ENCODE data around the gene COPS8. TPM values are rescaled to one million over a fixed set of nuclear protein-coding genes. Genes with fewer than 3 reads are reported as not detected.

The COPS8 gene
- total RNA-seq, 5 donors from 2014 or later (not counting 1 experiment from before 2014, with no cell fraction given) = 27.6 to 49.4 (median 30.2) TPM

- H3K27me3 ChIP-seq (replicated peaks in 1 of 2; ENCODE audit: control insufficient read depth in 2 of 2, extremely low read depth in 1 of 2, insufficient read depth in 2 of 2, low read length in 1 of 2) = no peaks in the 10 kb centered on the region
- Mint-ChIP-seq H3K27ac (no peak overlapping the region), H3K36me3 (peaks cover 12% of the 10 kb centered on the region), H3K4me3 (no peak overlapping the region), H3K9me3 (peaks cover 12 to 23% (median 21%) of the 10 kb centered on the region in 3 donors), H3K27me3 (no peaks in the 10 kb centered on the region), H3K4me1 (no peaks in the 10 kb centered on the region)
- peaks cover 3% of the 10 kb centered on the region for H3K9me3 ChIP-seq
- H3K4me3 ChIP-seq (ENCODE audit: control insufficient read depth in 1 of 2, extremely low read depth in 1 of 2, low read length in 1 of 2) = no peak overlapping the region
- DNase-seq (no peak), ATAC-seq (replicated peaks in 1 of 4) (no peak)
- WGBS (ENCODE audit: insufficient coverage) = 100% methylated on average over 1 of the region's 4 CpGs
- H3K27ac ChIP-seq (ENCODE audit: low read length) = no peak overlapping the region
- H3K4me1 ChIP-seq (ENCODE audit: control insufficient read depth in 1 of 2, extremely low read depth in 1 of 2, insufficient read depth in 2 of 2, low read length in 2 of 2) = no peaks in the 10 kb centered on the region
- ChIA-PET POLR2A (no interaction called here), CTCF (no interaction called here)
- H3K36me3 ChIP-seq (ENCODE audit: control insufficient read depth in 2 of 2, extremely low read depth in 1 of 2, insufficient read depth in 1 of 2, low read length in 1 of 2) = no peaks in the 10 kb centered on the region
These were observed 27.5 kb downstream of the COPS8 start for GRCh38 chr2:237113026-237113795.

DNA sequence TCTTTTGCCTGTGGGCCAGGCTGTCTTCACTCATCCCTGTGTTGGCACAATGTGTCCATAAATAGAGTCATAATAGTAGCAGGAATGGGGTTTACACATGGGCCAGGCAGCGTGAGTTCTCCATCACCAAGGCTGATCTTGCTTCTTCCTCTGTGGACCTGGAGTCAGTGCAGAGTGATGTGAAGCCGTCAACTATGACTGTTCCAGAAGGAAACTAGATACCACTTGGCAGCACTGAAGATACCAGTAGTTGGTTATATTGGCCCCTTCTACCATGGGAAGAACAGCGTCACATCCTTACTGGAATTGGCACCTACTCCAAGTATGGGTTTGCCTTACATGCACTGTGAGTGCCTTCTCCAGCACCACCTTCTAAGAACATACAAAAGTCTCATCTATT lies 30.2 kb downstream of the COPS8 start:
- Histone ChIP-seq H3K27ac (ENCODE audit: low read length) (no peak overlapping the region), H3K4me3 (ENCODE audit: control insufficient read depth in 1 of 2, extremely low read depth in 1 of 2, low read length in 1 of 2) (no peak overlapping the region), H3K9me3 (no peaks in the 10 kb centered on the region), H3K27me3 (replicated peaks in 1 of 2; ENCODE audit: control insufficient read depth in 2 of 2, extremely low read depth in 1 of 2, insufficient read depth in 2 of 2, low read length in 1 of 2) (no peaks in the 10 kb centered on the region), H3K4me1 (ENCODE audit: control insufficient read depth in 1 of 2, extremely low read depth in 1 of 2, insufficient read depth in 2 of 2, low read length in 2 of 2) (no peaks in the 10 kb centered on the region), H3K36me3 (ENCODE audit: control insufficient read depth in 2 of 2, extremely low read depth in 1 of 2, insufficient read depth in 1 of 2, low read length in 1 of 2) (no peaks in the 10 kb centered on the region)
- DNase-seq = no peak
- Mint-ChIP-seq H3K4me3 (no peak overlapping the region), H3K36me3 (no peaks in the 10 kb centered on the region), H3K27me3 (no peaks in the 10 kb centered on the region), H3K9me3 (no peaks in the 10 kb centered on the region), H3K4me1 (no peaks in the 10 kb centered on the region), H3K27ac (no peak overlapping the region)
- CTCF ChIA-PET = no interaction called here
- POLR2A ChIA-PET = no interaction called here
- ATAC-seq (replicated peaks in 1 of 4) = no peak
- WGBS (ENCODE audit: insufficient coverage) = 83% methylated on average over 1 of the region's 3 CpGs

- H3K36me3 ChIP-seq (ENCODE audit: control insufficient read depth in 2 of 2, extremely low read depth in 1 of 2, insufficient read depth in 1 of 2, low read length in 1 of 2) = no peaks in the 10 kb centered on the region
- CTCF ChIA-PET = no interaction called here
- Mint-ChIP-seq H3K9me3 (no peaks in the 10 kb centered on the region), H3K36me3 (no peaks in the 10 kb centered on the region), H3K27me3 (no peaks in the 10 kb centered on the region), H3K27ac (no peak overlapping the region), H3K4me1 (no peaks in the 10 kb centered on the region), H3K4me3 (no peak overlapping the region)
- ATAC-seq (replicated peaks in 1 of 4) (no peak), DNase-seq (no peak)
- H3K27me3 ChIP-seq (replicated peaks in 1 of 2; ENCODE audit: control insufficient read depth in 2 of 2, extremely low read depth in 1 of 2, insufficient read depth in 2 of 2, low read length in 1 of 2) = no peaks in the 10 kb centered on the region
- no peaks in the 10 kb centered on the region for H3K9me3 ChIP-seq
- POLR2A ChIA-PET = no interaction called here
- H3K4me3 ChIP-seq (ENCODE audit: control insufficient read depth in 1 of 2, extremely low read depth in 1 of 2, low read length in 1 of 2) = no peak overlapping the region
- H3K27ac ChIP-seq (ENCODE audit: low read length) = no peak overlapping the region
- no peaks in the 10 kb centered on the region for H3K4me1 ChIP-seq (ENCODE audit: control insufficient read depth in 1 of 2, extremely low read depth in 1 of 2, insufficient read depth in 2 of 2, low read length in 2 of 2)
- WGBS (ENCODE audit: insufficient coverage) = 83% methylated on average over 1 of the region's 2 CpGs
These were observed 30.7 kb downstream of the COPS8 start for GRCh38 chr2:237116431-237116830.

DNA sequence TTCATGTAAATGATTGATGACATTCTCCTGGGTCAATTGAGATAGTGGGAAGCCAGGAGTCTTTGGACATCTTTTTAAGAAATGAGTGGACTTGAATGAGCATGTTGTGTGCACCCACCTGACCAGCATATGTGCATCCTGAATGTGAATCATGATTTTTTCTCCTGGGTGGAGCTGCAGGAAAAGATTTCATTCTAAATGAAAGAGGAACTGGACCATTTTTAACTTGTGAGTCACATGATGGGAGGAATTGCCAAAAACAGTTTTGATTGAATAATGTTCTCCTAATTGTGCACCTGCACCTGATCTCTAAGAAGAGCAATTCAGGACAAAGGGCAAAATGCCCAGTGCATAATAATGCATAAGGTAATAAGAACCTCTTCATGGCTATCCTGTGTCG lies 32.3 kb downstream of the COPS8 start:
- no CpG with 5 or more reads among the region's 1 CpG for WGBS (ENCODE audit: insufficient coverage)
- Histone ChIP-seq H3K4me1 (ENCODE audit: control insufficient read depth in 1 of 2, extremely low read depth in 1 of 2, insufficient read depth in 2 of 2, low read length in 2 of 2) (no peaks in the 10 kb centered on the region), H3K36me3 (ENCODE audit: control insufficient read depth in 2 of 2, extremely low read depth in 1 of 2, insufficient read depth in 1 of 2, low read length in 1 of 2) (no peaks in the 10 kb centered on the region), H3K27me3 (replicated peaks in 1 of 2; ENCODE audit: control insufficient read depth in 2 of 2, extremely low read depth in 1 of 2, insufficient read depth in 2 of 2, low read length in 1 of 2) (no peaks in the 10 kb centered on the region), H3K4me3 (ENCODE audit: control insufficient read depth in 1 of 2, extremely low read depth in 1 of 2, low read length in 1 of 2) (no peak overlapping the region), H3K9me3 (no peaks in the 10 kb centered on the region), H3K27ac (ENCODE audit: low read length) (no peak overlapping the region)
- DNase-seq = no peak
- no peak for ATAC-seq (replicated peaks in 1 of 4)
- Mint-ChIP-seq H3K27ac (no peak overlapping the region), H3K4me3 (no peak overlapping the region), H3K27me3 (no peaks in the 10 kb centered on the region), H3K4me1 (no peaks in the 10 kb centered on the region), H3K9me3 (no peaks in the 10 kb centered on the region), H3K36me3 (no peaks in the 10 kb centered on the region)
- ChIA-PET CTCF (no interaction called here), POLR2A (no interaction called here)

DNA sequence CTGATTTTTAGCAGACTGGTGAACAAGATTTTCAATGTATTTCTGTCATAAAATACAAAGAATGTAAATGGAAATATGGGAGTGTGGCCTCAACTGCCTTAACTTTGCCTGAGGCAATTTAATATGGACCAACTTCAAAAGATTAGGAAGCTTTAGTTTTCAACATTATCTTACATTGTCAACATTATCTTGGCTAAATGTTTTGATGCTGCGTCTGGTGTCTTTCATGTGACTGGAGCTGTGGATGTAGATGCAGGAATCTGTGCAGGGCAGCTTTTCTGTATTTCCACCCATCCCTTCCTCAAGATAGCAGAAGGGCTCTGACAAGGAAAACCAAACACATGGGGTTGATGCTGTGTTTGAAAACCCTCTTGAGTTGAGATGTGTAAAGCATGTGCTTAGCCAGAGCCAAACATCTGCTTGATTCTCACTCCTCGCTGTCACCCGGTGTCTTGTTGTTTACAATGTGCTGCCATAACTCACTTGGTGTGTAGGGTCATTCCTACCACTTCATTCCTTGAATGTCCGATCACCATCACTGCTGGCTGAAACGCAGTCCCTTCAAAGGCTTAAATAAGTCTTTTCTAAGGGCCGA lies 33.0 kb downstream of the COPS8 start:
- Histone ChIP-seq H3K9me3 (no peaks in the 10 kb centered on the region), H3K27me3 (replicated peaks in 1 of 2; ENCODE audit: control insufficient read depth in 2 of 2, extremely low read depth in 1 of 2, insufficient read depth in 2 of 2, low read length in 1 of 2) (no peaks in the 10 kb centered on the region), H3K27ac (ENCODE audit: low read length) (no peak overlapping the region), H3K4me3 (ENCODE audit: control insufficient read depth in 1 of 2, extremely low read depth in 1 of 2, low read length in 1 of 2) (no peak overlapping the region), H3K4me1 (ENCODE audit: control insufficient read depth in 1 of 2, extremely low read depth in 1 of 2, insufficient read depth in 2 of 2, low read length in 2 of 2) (no peaks in the 10 kb centered on the region), H3K36me3 (ENCODE audit: control insufficient read depth in 2 of 2, extremely low read depth in 1 of 2, insufficient read depth in 1 of 2, low read length in 1 of 2) (no peaks in the 10 kb centered on the region)
- Mint-ChIP-seq H3K4me1 (no peaks in the 10 kb centered on the region), H3K27ac (no peak overlapping the region), H3K36me3 (no peaks in the 10 kb centered on the region), H3K27me3 (no peaks in the 10 kb centered on the region), H3K4me3 (no peak overlapping the region), H3K9me3 (no peaks in the 10 kb centered on the region)
- no peak for ATAC-seq (replicated peaks in 1 of 4)
- CTCF ChIA-PET = no interaction called here
- 100% methylated on average over 2 of the region's 6 CpGs for WGBS (ENCODE audit: insufficient coverage)
- DNase-seq = no peak
- POLR2A ChIA-PET = no interaction called here

DNA sequence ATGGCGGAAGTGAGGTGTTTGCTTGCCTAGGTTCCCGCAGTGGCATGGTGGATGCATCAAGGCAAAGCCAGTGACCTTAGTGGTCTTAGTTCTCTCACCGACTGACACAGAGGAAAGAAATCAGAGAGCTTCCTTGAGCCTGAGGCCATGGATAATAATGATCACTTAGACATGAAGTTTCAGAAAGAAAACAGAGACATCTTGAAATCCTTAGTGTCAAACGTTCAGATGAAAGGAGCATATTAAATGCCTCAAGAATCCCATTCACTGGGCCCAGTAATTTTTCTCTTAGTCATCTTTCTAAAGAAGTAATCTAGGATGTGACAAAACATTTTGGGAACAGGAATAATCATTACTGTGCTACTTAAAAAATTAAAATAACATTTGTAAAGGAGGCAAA lies 35.2 kb downstream of the COPS8 start:
- Histone ChIP-seq H3K36me3 (ENCODE audit: control insufficient read depth in 2 of 2, extremely low read depth in 1 of 2, insufficient read depth in 1 of 2, low read length in 1 of 2) (no peaks in the 10 kb centered on the region), H3K27me3 (replicated peaks in 1 of 2; ENCODE audit: control insufficient read depth in 2 of 2, extremely low read depth in 1 of 2, insufficient read depth in 2 of 2, low read length in 1 of 2) (no peaks in the 10 kb centered on the region), H3K4me1 (ENCODE audit: control insufficient read depth in 1 of 2, extremely low read depth in 1 of 2, insufficient read depth in 2 of 2, low read length in 2 of 2) (no peaks in the 10 kb centered on the region), H3K4me3 (ENCODE audit: control insufficient read depth in 1 of 2, extremely low read depth in 1 of 2, low read length in 1 of 2) (no peak overlapping the region), H3K27ac (ENCODE audit: low read length) (no peak overlapping the region), H3K9me3 (no peaks in the 10 kb centered on the region)
- no peaks in the 10 kb centered on the region for H3K36me3 Mint-ChIP-seq
- H3K27ac Mint-ChIP-seq = no peak overlapping the region
- ChIA-PET POLR2A (no interaction called here), CTCF (no interaction called here)
- no peak overlapping the region for H3K4me3 Mint-ChIP-seq
- H3K27me3 Mint-ChIP-seq = no peaks in the 10 kb centered on the region
- no peak for DNase-seq
- no peak for ATAC-seq (replicated peaks in 1 of 4)
- no peaks in the 10 kb centered on the region for H3K4me1 Mint-ChIP-seq
- no peaks in the 10 kb centered on the region for H3K9me3 Mint-ChIP-seq
- no CpG with 5 or more reads among the region's 4 CpGs for WGBS (ENCODE audit: insufficient coverage)
